Ishikawa (cell line): Measurements from ENCODE around the gene FAAP100.

Experiments used
- CEBPB ChIP-seq: IDR thresholded peaks from 2 replicates; pipeline ENCODE4 v1.6.1; 2012
- CREB1 ChIP-seq: IDR thresholded peaks from 2 replicates; pipeline ENCODE4 v1.6.1; 2012; ENCODE audit warnings: low read depth
- EGR1 ChIP-seq: IDR thresholded peaks from 2 replicates; pipeline ENCODE4 v1.6.1; 2012
- EP300 ChIP-seq: IDR thresholded peaks from 2 replicates; pipeline ENCODE4 v1.6.1; 2012; ENCODE audit warnings: borderline replicate concordance
- FOXM1 ChIP-seq: IDR thresholded peaks from 2 replicates; pipeline ENCODE4 v1.6.1; 2012; ENCODE audit warnings: low read depth, borderline replicate concordance
- MAX ChIP-seq: IDR thresholded peaks from 2 replicates; pipeline ENCODE4 v1.6.1; 2012
- NFIC ChIP-seq: IDR thresholded peaks from 2 replicates; pipeline ENCODE4 v1.6.1; 2012
- RAD21 ChIP-seq: IDR thresholded peaks from 2 replicates; pipeline ENCODE4 v1.6.1; 2012; ENCODE audit warnings: low read depth
- TAF1 ChIP-seq: IDR thresholded peaks from 2 replicates; pipeline ENCODE4 v1.6.1; 2012; ENCODE audit warnings: low read depth, mild to moderate bottlenecking
- TCF12 ChIP-seq: IDR thresholded peaks from 2 replicates; pipeline ENCODE4 v1.6.1; 2012; ENCODE audit warnings: low read depth
- TEAD4 ChIP-seq: IDR thresholded peaks from 2 replicates; pipeline ENCODE4 v1.6.1; 2012
- USF1 ChIP-seq: IDR thresholded peaks from 2 replicates; pipeline ENCODE4 v1.6.1; 2012
- YY1 ChIP-seq: IDR thresholded peaks from 2 replicates; pipeline ENCODE4 v1.6.1; 2012; ENCODE audit warnings: low read depth
- ZBTB7A ChIP-seq: IDR thresholded peaks from 2 replicates; pipeline ENCODE4 v1.6.1; 2012; ENCODE audit warnings: low read depth
- TF ChIP-seq, protein P1 (sequence below): IDR thresholded peaks from 2 replicates; pipeline ENCODE4 v1.6.1; 2012; ENCODE audit warnings: low read depth, mild to moderate bottlenecking

The FAAP100 gene

GRCh38 chr17:81517339-81518112 is 34.6 kb downstream of the FAAP100 start:
- no peak for TF ChIP-seq TCF12
- TF ChIP-seq CEBPB: no peak
- no peak for TF ChIP-seq MAX
- TF ChIP-seq YY1: no peak
- TF ChIP-seq, protein P1, sequence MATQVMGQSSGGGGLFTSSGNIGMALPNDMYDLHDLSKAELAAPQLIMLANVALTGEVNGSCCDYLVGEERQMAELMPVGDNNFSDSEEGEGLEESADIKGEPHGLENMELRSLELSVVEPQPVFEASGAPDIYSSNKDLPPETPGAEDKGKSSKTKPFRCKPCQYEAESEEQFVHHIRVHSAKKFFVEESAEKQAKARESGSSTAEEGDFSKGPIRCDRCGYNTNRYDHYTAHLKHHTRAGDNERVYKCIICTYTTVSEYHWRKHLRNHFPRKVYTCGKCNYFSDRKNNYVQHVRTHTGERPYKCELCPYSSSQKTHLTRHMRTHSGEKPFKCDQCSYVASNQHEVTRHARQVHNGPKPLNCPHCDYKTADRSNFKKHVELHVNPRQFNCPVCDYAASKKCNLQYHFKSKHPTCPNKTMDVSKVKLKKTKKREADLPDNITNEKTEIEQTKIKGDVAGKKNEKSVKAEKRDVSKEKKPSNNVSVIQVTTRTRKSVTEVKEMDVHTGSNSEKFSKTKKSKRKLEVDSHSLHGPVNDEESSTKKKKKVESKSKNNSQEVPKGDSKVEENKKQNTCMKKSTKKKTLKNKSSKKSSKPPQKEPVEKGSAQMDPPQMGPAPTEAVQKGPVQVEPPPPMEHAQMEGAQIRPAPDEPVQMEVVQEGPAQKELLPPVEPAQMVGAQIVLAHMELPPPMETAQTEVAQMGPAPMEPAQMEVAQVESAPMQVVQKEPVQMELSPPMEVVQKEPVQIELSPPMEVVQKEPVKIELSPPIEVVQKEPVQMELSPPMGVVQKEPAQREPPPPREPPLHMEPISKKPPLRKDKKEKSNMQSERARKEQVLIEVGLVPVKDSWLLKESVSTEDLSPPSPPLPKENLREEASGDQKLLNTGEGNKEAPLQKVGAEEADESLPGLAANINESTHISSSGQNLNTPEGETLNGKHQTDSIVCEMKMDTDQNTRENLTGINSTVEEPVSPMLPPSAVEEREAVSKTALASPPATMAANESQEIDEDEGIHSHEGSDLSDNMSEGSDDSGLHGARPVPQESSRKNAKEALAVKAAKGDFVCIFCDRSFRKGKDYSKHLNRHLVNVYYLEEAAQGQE: no peak
- TF ChIP-seq EP300: no peak
- TF ChIP-seq ZBTB7A: no peak; the same call in 1 of the 2 replicates
- no peak for TF ChIP-seq RAD21
- TF ChIP-seq TAF1: no peak
- TF ChIP-seq NFIC: no peak
- TF ChIP-seq CREB1: no peak
- no peak for TF ChIP-seq USF1
- no peak for TF ChIP-seq TEAD4
- TF ChIP-seq EGR1: no peak
- TF ChIP-seq FOXM1: no peak

GRCh38 chr17:81517009-81517338 is 35.2 kb downstream of the FAAP100 start:
- TF ChIP-seq EP300 (no peak), EGR1 (no peak), NFIC (no peak), CEBPB (no peak), MAX (no peak)

DNA sequence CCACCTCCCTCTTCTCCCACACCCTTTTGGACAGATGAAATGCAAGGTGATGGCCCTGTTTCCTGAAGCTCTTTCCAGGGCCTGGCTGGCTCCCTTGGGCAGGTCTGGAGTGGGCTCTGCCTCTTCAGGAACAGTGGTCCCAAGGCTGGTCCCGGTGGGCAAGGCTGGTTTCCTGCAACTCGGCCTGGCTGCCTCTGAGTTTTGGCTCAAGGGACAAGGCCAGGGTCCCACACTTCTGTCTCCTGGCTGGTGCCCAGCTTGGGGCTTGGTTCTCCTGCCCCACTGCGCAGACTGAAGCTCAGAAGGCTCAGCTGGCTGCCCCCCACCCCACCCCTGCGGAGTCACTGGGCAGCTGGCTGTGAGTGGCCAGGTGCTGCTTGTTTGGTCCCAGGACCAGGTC is 35.7 kb downstream of the FAAP100 start:
- TF ChIP-seq MAX: no peak
- TF ChIP-seq ZBTB7A: no peak
- TF ChIP-seq CEBPB: no peak
- TF ChIP-seq EP300: no peak

GRCh38 chr17:81515530-81516041 is 36.6 kb downstream of the FAAP100 start:
- TF ChIP-seq RAD21 (no peak), EP300 (no peak), CEBPB (no peak), USF1 (no peak), MAX (no peak)

GRCh38 chr17:81514739-81515529 is 37.2 kb downstream of the FAAP100 start:
- TF ChIP-seq MAX (peak; percentile 48), YY1 (peak; percentile 73), EGR1 (0 out of 2 replicates have a peak, but pooled peaks have one; percentile 0), USF1 (no peak; the same call in 1 of the 2 replicates), EP300 (peak; percentile 30; the same call in 1 of the 2 replicates)

DNA sequence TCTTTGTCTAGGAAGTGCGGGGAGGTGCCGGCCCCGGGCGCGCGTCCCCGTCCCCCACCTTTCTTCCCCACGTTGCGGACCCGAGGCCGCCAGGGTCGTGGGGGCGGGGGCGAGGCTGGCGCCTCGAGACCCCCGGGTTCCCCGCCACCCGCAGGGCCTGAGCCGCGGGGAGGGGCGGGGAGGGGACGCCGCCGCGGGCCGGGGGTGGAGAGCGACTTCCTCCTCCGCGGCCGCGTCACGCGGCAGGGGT is 37.7 kb downstream of the FAAP100 start:
- 0 out of 2 replicates have a peak, but pooled peaks have one; percentile 8 for TF ChIP-seq ZBTB7A
- no peak for TF ChIP-seq YY1
- TF ChIP-seq TAF1: no peak
- TF ChIP-seq EGR1: 0 out of 2 replicates have a peak, but pooled peaks have one; percentile 7
- TF ChIP-seq EP300: no peak
- no peak for TF ChIP-seq FOXM1
- TF ChIP-seq MAX: 0 out of 2 replicates have a peak, but pooled peaks have one; percentile 4
- TF ChIP-seq USF1: 0 out of 2 replicates have a peak, but pooled peaks have one; percentile 38
